Gastrocnemius medialis (tissue), 4 donors: ENCODE data around the gene ERI3. TPM values are rescaled to one million over a fixed set of nuclear protein-coding genes. Genes with fewer than 3 reads are reported as not detected.
"Not testable (repeated sequence)": the region's sequence is repeated elsewhere in the genome, so short reads cannot be mapped to it uniquely, and the experiment has no call there.

ENCODE experiments used
- ATAC-seq, 2 donors: fragments of 150-250 bp; one replicate each; pipeline ENCODE4 v1.9.1; 2016
- DNase-seq, 2 donors: peaks; one replicate each; pipeline ENCODE4 v3.0.0-alpha.2; 2019
- H3K27ac ChIP-seq, 4 donors: fragments of 200-600 bp; sonication (generic); 1 replicate in 1 of 4; 2 replicates in 3 of 4; pipeline ENCODE4 v1.5.1; 2016 to 2018; ENCODE audit warnings: mild to moderate bottlenecking in 2 of 4, moderate library complexity in 1 of 4
- H3K27me3 ChIP-seq, 3 donors: fragments of 200-600 bp; sonication (generic) in 2 of 3; 1 replicate in 1 of 3; 2 replicates in 2 of 3; pipeline versions ENCODE4 v1.5.1 to v1.6.0; 2016 to 2019; ENCODE audit warnings: mild to moderate bottlenecking in 1 of 3, moderate library complexity in 1 of 3
- H3K36me3 ChIP-seq, 2 donors: fragments of 200-600 bp; sonication (generic) in 1 of 2; one replicate each; pipeline ENCODE4 v1.5.1; 2017 to 2018
- H3K4me1 ChIP-seq, 2 donors: fragments of 200-600 bp; sonication (generic) in 1 of 2; one replicate each; pipeline ENCODE4 v1.5.1; 2016 to 2017; ENCODE audit warnings: mild to moderate bottlenecking in 2 of 2
- H3K4me3 ChIP-seq, 4 donors: fragments of 200-600 bp; sonication (generic) in 3 of 4; 1 replicate in 1 of 4; 2 replicates in 3 of 4; pipeline ENCODE4 v1.5.1; 2016 to 2019; ENCODE audit warnings: mild to moderate bottlenecking in 2 of 4
- H3K9me3 ChIP-seq, 3 donors: fragments of 200-600 bp; sonication (generic) in 2 of 3; 1 replicate in 1 of 3; 2 replicates in 2 of 3; pipeline ENCODE4 v1.5.1; 2016 to 2019
- CTCF ChIP-seq, 5 experiments: fragments of 450-650 bp in 3 of 5; fragments of 200-600 bp in 2 of 5; sonication (generic) in 2 of 5; IDR thresholded peaks in 4 of 5; conservative IDR thresholded peaks in 1 of 5; 1 replicate in 4 of 5; 2 replicates in 1 of 5; pipeline ENCODE4 v1.5.1; 2016 to 2019; ENCODE audit warnings: antibody characterized with exemption in 5 of 5, mild to moderate bottlenecking in 3 of 5, moderate library complexity in 3 of 5
- POLR2A ChIP-seq, 2 donors: fragments of 450-650 bp; IDR thresholded peaks; one replicate each; pipeline ENCODE4 v1.6.1; 2017; ENCODE audit warnings: antibody characterized with exemption in 2 of 2, mild to moderate bottlenecking in 2 of 2, moderate library complexity in 2 of 2
- in situ Hi-C, 4 donors: fragments of 200-750 bp; cut with MboI; loops; one replicate each; pipeline versions ENCODE4 v1.15.0 to v1.8.0; 2017; ENCODE audit warnings: low sequenced_read_pairs in 4 of 4
- intact Hi-C: fragments of 100-400 bp; cut with DNase I; formaldehyde crosslinking; loops from one replicate; pipeline ENCODE4 v1.15.1; 2023; ENCODE audit warnings: low total_unique reads
- total RNA-seq, 4 donors: library from RNA; depleted of rRNA; stranded (reverse); fragments of >200 nt; gene quantifications; one replicate each; pipeline versions ENCODE4 v1.1.0 to v1.2.3, GENCODE V29; 2016

ERI3 gene
- total RNA-seq, 4 donors from 2014 or later = 53.8 to 101 (median 79.8) TPM

GRCh38 chr1:44213222-44214112, 141.6 kb downstream of the ERI3 start, which contains the start of gene DMAP1:
DMAP1 (plus strand) TSS chr1:44213471; CDS start chr1:44213754, 283 bp downstream.
- no peaks in the 10 kb centered on the region for H3K9me3 ChIP-seq
- no peaks in the 10 kb centered on the region for H3K27me3 ChIP-seq
- intact Hi-C loops (loop anchor here (10.0 kb wide), 1 partner anchor 441 kb away; no protein-coding TSS in a partner anchor), in situ Hi-C loops (loop anchor here (10.0 to 25.0 kb wide), 3 partner anchors 101 to 381 kb away; no protein-coding TSS in a partner anchor)
- peak within 1 kb of the TSS; percentile 76 to 90 (median 81) for H3K4me3 ChIP-seq
- ATAC-seq (peak; percentile 92 to 96), DNase-seq (peak; percentile 71 to 74)
- TF ChIP-seq POLR2A (IDR thresholded peaks at IDR 0.05) (no peak), CTCF (IDR thresholded peaks at IDR 0.05 in 4 of 5, conservative IDR thresholded peaks at IDR 0.05 in 1 of 5) (peak in 2 of 5 experiments; percentile 16 to 26)
- peaks cover 18 to 22% of the 10 kb centered on the region in 2 donors for H3K4me1 ChIP-seq
- H3K36me3 ChIP-seq = peaks cover 0 to 13% of the 10 kb centered on the region in 2 donors
- H3K27ac ChIP-seq = peak within 1 kb of the TSS; percentile 73 to 88 (median 82)

DNA sequence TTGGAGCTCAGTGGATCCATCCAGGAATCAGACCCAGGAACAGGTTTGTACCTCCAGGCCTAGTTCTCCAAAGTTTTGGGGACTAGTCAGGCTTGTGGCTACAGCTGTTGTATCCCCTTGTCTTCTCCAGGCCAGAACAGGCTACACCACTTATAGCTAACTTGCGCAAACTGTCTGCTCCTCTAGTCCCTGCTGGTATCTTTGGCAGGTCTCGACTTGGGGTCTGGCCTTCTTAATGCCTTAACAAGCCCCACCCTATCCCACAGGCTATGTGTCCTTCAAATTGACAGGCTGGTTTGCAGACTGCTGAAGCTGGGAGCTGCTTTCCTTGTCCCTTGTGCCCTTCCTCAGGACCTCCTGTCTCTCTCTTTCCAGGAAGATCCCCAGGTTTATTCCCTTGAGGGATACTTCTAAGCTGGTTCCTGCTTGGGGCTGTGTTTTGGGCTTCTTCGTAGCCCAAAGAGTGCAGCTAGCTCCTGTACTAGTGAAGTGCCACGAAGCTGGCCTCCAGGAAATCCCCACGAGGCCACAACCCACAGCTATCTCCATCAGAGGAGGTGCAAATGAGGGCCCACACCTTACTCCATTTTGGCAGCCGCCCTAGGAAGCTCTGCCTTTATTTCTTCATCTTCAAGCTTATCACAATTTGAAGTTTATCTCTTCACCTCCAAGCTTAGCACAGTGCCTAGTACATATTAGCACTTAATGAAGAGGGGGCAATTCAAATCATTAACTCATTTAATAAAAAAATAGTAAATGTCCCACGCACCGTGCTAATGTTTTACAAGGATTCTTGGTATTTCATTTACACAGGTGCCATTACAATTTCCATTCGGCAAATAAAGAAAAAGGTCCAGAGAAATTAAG, 142.5 kb downstream of the ERI3 start:
- in situ Hi-C loops = loop anchor here (10.0 to 25.0 kb wide), 3 partner anchors 102 to 382 kb away; no protein-coding TSS in a partner anchor
- Histone ChIP-seq H3K36me3 (peaks cover 0 to 6% of the 10 kb centered on the region in 2 donors), H3K27ac (peak overlapping the region; percentile 73 to 88 (median 82)), H3K9me3 (no peaks in the 10 kb centered on the region), H3K27me3 (no peaks in the 10 kb centered on the region), H3K4me1 (peaks cover 18 to 22% of the 10 kb centered on the region in 2 donors), H3K4me3 (peak overlapping the region; percentile 76 to 90 (median 81))
- intact Hi-C loops = loop anchor here (10.0 kb wide), 1 partner anchor 442 kb away; no protein-coding TSS in a partner anchor
- DNase-seq (no peak), ATAC-seq (no peak)
- TF ChIP-seq POLR2A (IDR thresholded peaks at IDR 0.05) = no peak
- no peak for TF ChIP-seq CTCF (IDR thresholded peaks at IDR 0.05 in 4 of 5, conservative IDR thresholded peaks at IDR 0.05 in 1 of 5)

- Histone ChIP-seq H3K4me3 (no peak overlapping the region), H3K27ac (no peak overlapping the region), H3K36me3 (peaks cover 0 to 6% of the 10 kb centered on the region in 2 donors), H3K4me1 (peaks cover 18 to 22% of the 10 kb centered on the region in 2 donors), H3K27me3 (no peaks in the 10 kb centered on the region), H3K9me3 (no peaks in the 10 kb centered on the region)
- no peak for TF ChIP-seq CTCF (IDR thresholded peaks at IDR 0.05 in 4 of 5, conservative IDR thresholded peaks at IDR 0.05 in 1 of 5)
- TF ChIP-seq POLR2A (IDR thresholded peaks at IDR 0.05) = no peak
- in situ Hi-C loops (loop anchor here (10.0 to 25.0 kb wide), 3 partner anchors 104 to 384 kb away; no protein-coding TSS in a partner anchor), intact Hi-C loops (loop anchor here (10.0 kb wide), 1 partner anchor 444 kb away; no protein-coding TSS in a partner anchor)
- ATAC-seq (no peak), DNase-seq (no peak)
Observed at GRCh38 chr1:44210595-44210994, 144.5 kb downstream of the ERI3 start.

DNA sequence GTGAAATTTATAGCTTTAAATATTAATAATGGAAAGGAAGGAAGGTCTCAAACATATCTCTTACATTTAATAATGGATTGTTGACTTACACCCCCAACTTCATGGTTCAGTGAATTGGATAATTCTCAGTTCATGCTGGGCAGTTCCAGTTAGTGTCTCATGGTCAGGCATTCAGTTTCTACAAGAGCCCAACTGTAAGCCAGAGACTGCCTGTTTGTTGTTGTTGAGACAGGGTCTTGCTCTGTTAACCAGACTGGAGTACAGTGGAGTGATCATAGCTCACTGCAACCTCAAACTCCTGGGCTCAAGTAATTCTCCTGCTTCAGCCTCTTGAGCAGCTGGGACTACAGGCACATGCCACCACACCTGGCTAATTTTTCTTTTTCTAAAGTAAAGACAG, 146.8 kb downstream of the ERI3 start:
- Histone ChIP-seq H3K4me3 (no peak overlapping the region), H3K36me3 (no peaks in the 10 kb centered on the region), H3K4me1 (peaks cover 7 to 9% of the 10 kb centered on the region in 2 donors), H3K9me3 (no peaks in the 10 kb centered on the region), H3K27me3 (no peaks in the 10 kb centered on the region), H3K27ac (no peak overlapping the region)
- DNase-seq (no peak), ATAC-seq (no peak)
- in situ Hi-C loops = loop anchor here in 3 of 4 donors (25.0 kb wide), 1 partner anchor 379 kb away; no protein-coding TSS in a partner anchor
- intact Hi-C loops = no loop called here
- no peak for TF ChIP-seq CTCF (IDR thresholded peaks at IDR 0.05 in 4 of 5, conservative IDR thresholded peaks at IDR 0.05 in 1 of 5)
- no peak for TF ChIP-seq POLR2A (IDR thresholded peaks at IDR 0.05)

DNA sequence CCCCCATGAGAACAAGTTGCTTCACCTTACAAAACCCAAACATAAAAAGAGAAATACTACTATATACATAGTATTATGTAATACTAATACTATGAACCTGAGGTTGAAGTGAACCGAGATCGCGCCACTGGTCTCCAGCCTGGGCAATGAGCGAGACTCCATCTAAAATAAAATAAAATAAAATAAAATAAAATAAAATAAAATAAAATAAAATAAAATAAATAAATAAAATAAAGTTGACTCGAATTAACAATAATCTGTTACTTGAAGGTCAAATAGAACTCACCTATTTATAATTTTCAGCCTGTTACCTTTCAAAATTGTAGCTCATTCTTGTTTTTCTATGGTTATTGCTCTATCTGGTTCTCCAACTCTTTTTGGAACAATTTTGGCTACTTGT, 148.5 kb downstream of the ERI3 start:
- H3K4me3 ChIP-seq, H3K36me3 ChIP-seq, H3K27me3 ChIP-seq, intact Hi-C loops, H3K4me1 ChIP-seq, H3K9me3 ChIP-seq, DNase-seq, H3K27ac ChIP-seq, ATAC-seq: not testable (repeated sequence)
- in situ Hi-C loops = loop anchor here in 3 of 4 donors (25.0 kb wide), 1 partner anchor 381 kb away; no protein-coding TSS in a partner anchor
